ENCODE results near the gene IL37.

The IL37 gene

DNA sequence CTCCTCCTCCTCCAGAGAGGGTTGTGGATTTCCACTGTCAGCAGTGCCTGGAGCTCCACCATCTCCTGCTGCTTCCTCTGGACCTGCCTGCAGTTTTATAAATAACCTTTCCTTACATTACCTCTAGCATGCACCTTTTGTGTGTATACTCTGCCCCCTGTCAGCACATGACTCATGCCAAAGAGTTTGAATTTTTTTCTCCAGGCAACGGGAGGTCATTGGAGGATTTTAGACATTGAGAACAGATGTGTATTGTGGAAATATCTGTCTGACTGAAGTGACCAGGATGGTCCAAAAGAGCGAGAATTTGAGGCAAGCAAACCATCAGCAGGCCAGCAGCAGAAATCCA is 31.7 kb downstream of the IL37 start:
- DNase-seq (ENCODE audit: low spot score in 2 of 2): no peak
- no peak overlapping the region for H3K27ac Mint-ChIP-seq
- peaks cover 3% of the 10 kb centered on the region for H3K4me1 Mint-ChIP-seq
- peaks cover 2% of the 10 kb centered on the region for H3K9me3 Mint-ChIP-seq
- H3K27me3 Mint-ChIP-seq: peaks cover 8% of the 10 kb centered on the region
- no peaks in the 10 kb centered on the region for H3K36me3 Mint-ChIP-seq
- H3K4me3 Mint-ChIP-seq: no peak overlapping the region
- no peak for ATAC-seq (ENCODE audit: low read depth)

- Mint-ChIP-seq H3K4me3 (no peak overlapping the region), H3K4me1 (peaks cover 3% of the 10 kb centered on the region), H3K36me3 (no peaks in the 10 kb centered on the region), H3K27me3 (peaks cover 6% of the 10 kb centered on the region), H3K9me3 (peaks cover 2% of the 10 kb centered on the region), H3K27ac (no peak overlapping the region)
- DNase-seq (ENCODE audit: low spot score in 2 of 2) (no peak), ATAC-seq (ENCODE audit: low read depth) (no peak)
These were observed 34.0 kb downstream of the IL37 start for GRCh38 chr2:112944971-112945370.

DNA sequence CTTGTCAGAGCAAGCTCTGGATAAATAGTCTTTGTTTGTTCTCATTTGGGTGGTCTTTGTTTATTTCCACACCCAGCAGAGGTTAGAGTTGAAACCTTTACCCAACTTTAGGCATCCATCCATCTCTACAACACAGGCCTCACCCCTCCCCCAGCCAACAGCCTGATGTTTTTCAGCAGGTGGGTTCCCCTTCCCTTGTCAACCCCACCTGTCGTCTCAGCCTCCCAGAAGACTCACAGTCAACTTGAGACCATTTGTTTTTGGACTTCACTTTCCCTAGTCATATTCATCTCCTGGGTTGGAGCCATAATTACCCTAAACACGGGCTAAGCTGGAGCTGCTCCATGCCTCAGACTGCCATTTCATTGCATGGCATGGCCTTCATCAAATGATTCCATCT is 35.1 kb downstream of the IL37 start:
- Mint-ChIP-seq H3K4me3 (no peak overlapping the region), H3K9me3 (peaks cover 2% of the 10 kb centered on the region), H3K27me3 (peaks cover 6% of the 10 kb centered on the region), H3K36me3 (no peaks in the 10 kb centered on the region), H3K27ac (no peak overlapping the region), H3K4me1 (peaks cover 3% of the 10 kb centered on the region)
- no peak for ATAC-seq (ENCODE audit: low read depth)
- no peak for DNase-seq (ENCODE audit: low spot score in 2 of 2)

- Mint-ChIP-seq H3K27me3 (peaks cover 6% of the 10 kb centered on the region), H3K27ac (no peak overlapping the region), H3K36me3 (no peaks in the 10 kb centered on the region), H3K4me3 (no peak overlapping the region), H3K9me3 (peaks cover 2% of the 10 kb centered on the region), H3K4me1 (no peaks in the 10 kb centered on the region)
- ATAC-seq (ENCODE audit: low read depth) (no peak), DNase-seq (ENCODE audit: low spot score in 2 of 2) (no peak)
These were observed 36.4 kb downstream of the IL37 start for GRCh38 chr2:112947374-112947773.

- ATAC-seq (ENCODE audit: low read depth) (no peak), DNase-seq (ENCODE audit: low spot score in 2 of 2) (no peak)
- Mint-ChIP-seq H3K27me3 (peaks cover 2% of the 10 kb centered on the region), H3K9me3 (peaks cover 2% of the 10 kb centered on the region), H3K4me3 (no peak overlapping the region), H3K36me3 (no peaks in the 10 kb centered on the region), H3K4me1 (no peaks in the 10 kb centered on the region), H3K27ac (no peak overlapping the region)
These were observed 38.5 kb downstream of the IL37 start for GRCh38 chr2:112949456-112949855.

GRCh38 chr2:112954364-112954763 is 43.4 kb downstream of the IL37 start:
- H3K27me3 Mint-ChIP-seq: peaks cover 2% of the 10 kb centered on the region

GRCh38 chr2:112957511-112957910 is 46.5 kb downstream of the IL37 start:
- no peaks in the 10 kb centered on the region for H3K9me3 Mint-ChIP-seq
- H3K4me3 Mint-ChIP-seq: no peak overlapping the region
- no peaks in the 10 kb centered on the region for H3K4me1 Mint-ChIP-seq
- no peaks in the 10 kb centered on the region for H3K27me3 Mint-ChIP-seq
- no peaks in the 10 kb centered on the region for H3K36me3 Mint-ChIP-seq
- no peak for DNase-seq (ENCODE audit: low spot score in 2 of 2)
- no peak for ATAC-seq (ENCODE audit: low read depth)
- no peak overlapping the region for H3K27ac Mint-ChIP-seq

More at GRCh38 chr2:112954364-112954763, 43.4 kb downstream of the IL37 start:
- no peak overlapping the region for H3K27ac Mint-ChIP-seq
- H3K4me3 Mint-ChIP-seq: no peak overlapping the region
- ATAC-seq (ENCODE audit: low read depth) (no peak), DNase-seq (ENCODE audit: low spot score in 2 of 2) (no peak)
- H3K4me1 Mint-ChIP-seq: no peaks in the 10 kb centered on the region
- no peaks in the 10 kb centered on the region for H3K36me3 Mint-ChIP-seq
- no peaks in the 10 kb centered on the region for H3K9me3 Mint-ChIP-seq

- H3K9me3 Mint-ChIP-seq: no peaks in the 10 kb centered on the region
- no peaks in the 10 kb centered on the region for H3K27me3 Mint-ChIP-seq
- no peak overlapping the region for H3K27ac Mint-ChIP-seq
- peak; percentile 81 for ATAC-seq (ENCODE audit: low read depth)
- peak; percentile 27 to 51 for DNase-seq (ENCODE audit: low spot score in 2 of 2)
- H3K36me3 Mint-ChIP-seq: no peaks in the 10 kb centered on the region
- no peaks in the 10 kb centered on the region for H3K4me1 Mint-ChIP-seq
- no peak overlapping the region for H3K4me3 Mint-ChIP-seq
These were observed 47.6 kb downstream of the IL37 start for GRCh38 chr2:112958428-112959108.

DNA sequence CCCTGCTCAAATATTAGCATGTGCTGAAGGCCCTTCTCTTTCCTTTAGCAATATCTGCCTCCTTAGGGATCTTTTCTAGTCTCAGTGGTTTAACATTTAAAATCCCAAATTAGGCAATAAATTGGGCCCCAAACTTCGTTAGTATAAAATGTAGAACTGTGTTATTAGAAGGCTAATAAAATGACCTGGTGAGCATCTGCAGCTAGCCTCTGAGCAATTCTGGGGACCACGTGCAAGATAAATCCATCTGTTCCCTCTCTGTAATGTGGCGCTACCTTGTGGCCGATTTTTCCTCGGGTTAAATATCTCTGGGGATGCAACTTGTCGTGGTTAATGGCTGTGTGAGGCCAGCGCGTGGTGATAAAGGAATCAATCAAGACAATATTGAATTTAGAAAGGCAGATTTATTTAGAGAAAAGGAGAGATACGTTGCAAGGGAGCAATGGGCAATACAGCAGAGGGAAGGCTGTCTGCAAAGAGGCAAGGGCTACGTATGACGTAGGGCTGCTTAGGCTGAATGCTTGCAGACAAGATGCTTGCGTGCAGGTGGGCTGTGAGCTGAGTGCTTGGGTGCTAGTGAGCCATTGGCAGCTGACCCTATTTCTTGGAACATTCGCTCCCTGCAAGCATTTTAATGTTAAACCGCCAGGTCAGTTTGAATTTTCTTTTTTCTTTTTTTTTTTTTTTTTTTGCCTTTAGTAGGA is 48.3 kb downstream of the IL37 start:
- Mint-ChIP-seq H3K36me3 (no peaks in the 10 kb centered on the region), H3K4me3 (no peak overlapping the region), H3K27ac (no peak overlapping the region), H3K4me1 (no peaks in the 10 kb centered on the region), H3K27me3 (no peaks in the 10 kb centered on the region), H3K9me3 (no peaks in the 10 kb centered on the region)
- DNase-seq (ENCODE audit: low spot score in 2 of 2): no peak
- no peak for ATAC-seq (ENCODE audit: low read depth)

DNA sequence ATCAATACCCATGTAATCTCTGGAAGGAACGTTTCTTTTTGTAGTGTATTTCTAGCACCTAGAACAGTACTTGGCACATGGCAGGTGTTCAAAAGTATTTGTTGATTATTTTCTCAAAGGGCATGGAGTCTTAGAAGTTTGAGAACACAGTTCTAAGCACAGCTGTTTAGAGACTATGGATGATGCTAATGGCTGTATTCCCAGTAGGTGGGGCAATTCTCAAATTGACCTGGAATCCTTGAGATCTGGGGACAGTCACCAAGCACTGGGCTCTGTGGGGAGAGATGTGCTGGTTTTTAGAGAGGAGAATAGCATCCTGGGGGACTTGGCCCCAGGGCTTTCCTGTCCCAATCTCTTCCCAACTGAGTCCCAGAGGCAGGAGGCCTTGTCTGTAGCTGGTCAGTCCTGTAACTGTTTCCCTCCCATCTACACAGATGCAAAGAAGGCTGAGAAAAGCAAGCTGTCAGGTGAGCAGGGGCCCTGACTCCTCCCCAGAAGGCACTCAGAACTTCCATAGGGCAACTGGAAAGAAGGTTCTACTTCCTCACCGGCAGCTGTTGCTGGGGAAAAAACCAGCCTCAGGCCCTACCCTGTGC is 49.4 kb downstream of the IL37 start:
- Mint-ChIP-seq H3K27me3 (no peaks in the 10 kb centered on the region), H3K4me1 (no peaks in the 10 kb centered on the region), H3K4me3 (no peak overlapping the region), H3K9me3 (no peaks in the 10 kb centered on the region), H3K36me3 (no peaks in the 10 kb centered on the region), H3K27ac (no peak overlapping the region)
- no peak for DNase-seq (ENCODE audit: low spot score in 2 of 2)
- no peak for ATAC-seq (ENCODE audit: low read depth)

DNA sequence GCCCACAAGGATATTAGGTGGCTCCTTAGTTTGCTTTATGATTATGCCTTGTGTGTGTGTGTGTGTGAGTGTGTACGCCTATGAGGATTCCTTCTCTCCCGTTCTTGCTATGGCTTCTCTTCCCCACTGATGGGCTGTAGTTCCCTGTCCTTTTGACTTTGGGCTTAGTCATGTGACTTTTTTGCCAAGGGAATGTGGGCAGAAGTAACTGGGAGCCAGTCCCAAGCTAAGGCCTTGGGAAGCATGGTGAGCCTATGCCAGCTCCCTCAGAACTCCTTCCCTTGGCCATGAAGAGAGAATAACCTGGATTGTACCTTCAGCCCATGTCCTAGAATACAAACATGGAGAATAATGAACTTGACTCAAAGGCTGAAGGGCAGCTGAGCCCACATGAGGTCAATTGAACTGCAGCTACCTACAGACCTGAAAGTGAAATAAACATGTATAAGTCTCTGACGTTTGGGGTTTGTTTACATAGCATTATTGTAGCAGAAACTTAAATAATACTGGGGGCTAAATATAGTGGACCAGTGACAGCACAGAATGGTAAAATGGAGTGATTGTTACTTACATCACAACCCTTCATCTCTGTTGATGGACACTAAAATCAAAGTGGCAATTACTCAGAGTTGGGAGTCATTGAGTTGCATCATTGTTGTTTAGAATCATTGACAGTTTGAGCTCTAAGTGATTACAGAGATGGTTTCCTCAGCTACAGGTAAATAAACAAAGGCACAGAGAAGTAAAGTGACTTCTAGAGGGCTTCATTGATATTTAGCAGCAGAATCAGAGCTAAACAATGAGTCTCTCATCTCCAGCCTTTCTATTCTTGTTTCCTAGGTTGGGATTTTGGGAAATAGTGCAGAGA is 51.6 kb downstream of the IL37 start:
- ATAC-seq (ENCODE audit: low read depth) (no peak), DNase-seq (ENCODE audit: low spot score in 2 of 2) (no peak)
- H3K27ac Mint-ChIP-seq: no peak overlapping the region
- H3K27me3 Mint-ChIP-seq: no peaks in the 10 kb centered on the region
- no peaks in the 10 kb centered on the region for H3K9me3 Mint-ChIP-seq
- H3K4me1 Mint-ChIP-seq: no peaks in the 10 kb centered on the region
- no peaks in the 10 kb centered on the region for H3K36me3 Mint-ChIP-seq
- H3K4me3 Mint-ChIP-seq: no peak overlapping the region

GRCh38 chr2:112967023-112967422 is 56.1 kb downstream of the IL37 start:
- no peaks in the 10 kb centered on the region for H3K36me3 Mint-ChIP-seq
- DNase-seq (ENCODE audit: low spot score in 2 of 2) (no peak), ATAC-seq (ENCODE audit: low read depth) (no peak)
- peaks cover 5% of the 10 kb centered on the region for H3K27me3 Mint-ChIP-seq
- H3K27ac Mint-ChIP-seq: no peak overlapping the region
- no peaks in the 10 kb centered on the region for H3K9me3 Mint-ChIP-seq
- H3K4me1 Mint-ChIP-seq: peaks cover 3% of the 10 kb centered on the region
- H3K4me3 Mint-ChIP-seq: no peak overlapping the region
